SW480 (cell line): ENCODE results near the gene RCSD1.
A peak's percentile ranks its signal among the peaks of the same experiment; 100 is the strongest.

Experiments used
- DNase-seq: peaks from one replicate; pipeline ENCODE4 v3.0.0-alpha.2; 2016; ENCODE audit warnings: low spot score

RCSD1 gene

DNA sequence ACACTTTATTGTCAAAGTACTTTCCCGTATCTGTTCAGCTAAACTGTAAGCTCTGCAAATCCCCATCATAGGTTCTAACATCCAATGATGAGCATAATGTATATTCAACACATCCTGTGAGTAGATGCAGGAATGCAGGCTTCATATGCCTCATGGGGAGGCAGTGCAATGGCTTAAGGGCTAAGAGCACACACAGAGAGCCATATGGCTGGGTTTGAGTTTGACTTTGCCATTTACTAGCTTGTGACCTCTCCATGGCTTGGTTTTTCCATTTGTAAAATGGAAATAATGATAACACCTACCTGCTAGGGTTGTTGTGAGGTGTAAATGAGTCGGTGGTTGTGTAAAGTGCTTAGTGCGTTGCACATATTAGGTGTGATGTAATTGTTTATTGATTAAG, 13.4 kb downstream of the RCSD1 start:
- DNase-seq = no peak

DNA sequence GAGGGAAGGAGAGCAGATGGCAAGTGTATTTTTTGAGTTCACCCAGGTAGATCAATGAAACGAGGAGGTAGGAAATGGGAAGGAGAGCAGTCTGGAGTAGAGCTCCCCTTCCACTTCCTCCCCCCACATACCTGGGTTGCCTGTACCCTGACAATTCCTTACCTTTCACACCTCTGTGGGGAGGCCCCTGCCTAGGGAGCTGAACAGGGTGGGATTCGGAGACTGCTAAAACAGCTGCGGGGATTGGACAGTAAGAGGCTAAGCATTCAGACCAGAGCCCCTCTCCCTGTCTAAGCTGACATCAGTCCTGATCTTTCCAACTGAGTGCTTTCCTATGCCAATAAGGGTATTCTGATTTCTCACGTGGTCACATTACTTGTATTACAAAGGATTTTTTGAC, 14.5 kb downstream of the RCSD1 start:
- no peak for DNase-seq

- DNase-seq = no peak
Observed at GRCh38 chr1:167645140-167645541, 15.1 kb downstream of the RCSD1 start.

GRCh38 chr1:167645625-167646414, 15.8 kb downstream of the RCSD1 start:
- no peak for DNase-seq

GRCh38 chr1:167648252-167648849, 18.3 kb downstream of the RCSD1 start:
- DNase-seq = no peak

DNA sequence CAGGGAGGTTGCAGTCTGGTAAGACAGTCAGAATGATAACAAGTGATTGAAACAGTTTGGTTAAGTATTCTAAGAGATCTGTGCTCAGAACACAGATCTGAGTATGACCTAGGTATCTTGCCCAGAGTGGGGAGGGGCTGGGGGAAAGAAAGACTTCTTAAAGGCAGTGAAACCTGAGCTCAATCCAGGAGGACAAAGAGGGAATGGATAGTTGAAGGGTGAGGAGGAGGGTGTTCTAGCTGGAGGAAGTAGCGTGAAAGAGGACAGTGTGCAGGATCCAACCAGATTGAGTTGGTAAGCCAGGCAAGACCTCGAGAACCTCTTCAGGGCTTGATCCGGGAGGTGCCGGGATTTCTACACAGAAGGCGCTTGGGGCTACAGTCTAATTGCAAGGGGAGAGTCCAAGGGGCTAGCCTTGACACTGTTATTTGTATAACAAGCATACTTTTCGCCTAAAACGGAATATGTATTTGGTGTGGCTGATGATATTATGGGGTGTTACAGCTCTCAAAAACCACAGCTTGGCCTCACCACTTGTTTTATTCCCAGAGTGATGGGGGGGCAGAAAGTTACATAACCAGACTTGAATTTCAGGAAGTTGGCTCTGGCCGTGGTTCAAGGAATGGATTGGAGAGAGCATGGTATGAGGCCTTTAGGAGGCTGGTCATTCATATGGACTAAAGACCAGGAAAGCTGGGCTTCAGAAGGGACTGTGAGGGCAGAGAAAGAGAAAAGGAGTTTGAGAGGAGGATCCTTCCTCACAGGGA, 19.1 kb downstream of the RCSD1 start:
- no peak for DNase-seq

DNA sequence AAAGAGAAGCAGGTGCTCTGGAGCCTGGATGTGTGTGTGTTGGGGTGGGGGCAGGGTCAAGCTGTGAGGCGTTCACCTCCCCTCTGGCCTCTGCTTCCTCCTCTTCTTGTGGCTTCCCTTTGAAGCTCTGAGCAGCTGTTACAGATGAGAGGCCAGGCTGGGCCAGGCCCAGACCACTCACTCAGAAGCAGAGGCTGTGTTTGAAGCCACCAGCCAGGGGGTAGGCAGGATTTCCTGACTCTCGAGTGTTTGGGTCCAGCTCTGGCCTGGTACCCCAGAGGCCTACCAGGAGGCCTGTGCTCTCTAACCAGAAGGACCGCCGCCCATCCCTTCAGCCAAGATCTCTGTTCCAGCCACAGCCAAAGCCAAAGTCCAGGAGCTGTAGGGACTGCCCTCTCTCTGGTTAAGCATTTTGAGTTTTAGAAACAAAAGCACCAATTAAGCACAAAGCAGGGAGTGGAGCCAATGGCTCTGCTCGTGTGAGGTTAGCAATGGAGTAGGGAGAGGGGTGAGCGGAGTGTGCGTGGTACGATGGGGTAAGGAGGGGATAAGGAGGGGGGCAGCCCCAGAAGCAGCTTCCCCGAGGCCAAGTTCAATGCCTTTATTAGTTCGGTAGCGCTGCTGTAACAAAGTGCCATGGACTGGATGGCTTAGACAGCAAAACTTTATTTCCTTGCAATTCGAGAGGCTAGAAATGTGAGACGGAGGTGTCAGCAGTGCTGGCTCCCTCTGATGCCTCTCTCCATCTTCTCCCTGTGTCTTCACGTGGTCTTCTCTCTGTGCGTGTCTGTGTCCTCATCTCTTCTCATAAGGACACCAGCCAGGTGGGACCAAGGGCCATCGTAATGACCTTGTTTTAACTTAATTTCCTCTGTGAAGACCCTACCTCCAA, 20.5 kb downstream of the RCSD1 start:
- DNase-seq = peak; percentile 79

- DNase-seq = peak; percentile 56
Observed at GRCh38 chr1:167651161-167651693, 21.2 kb downstream of the RCSD1 start.

DNA sequence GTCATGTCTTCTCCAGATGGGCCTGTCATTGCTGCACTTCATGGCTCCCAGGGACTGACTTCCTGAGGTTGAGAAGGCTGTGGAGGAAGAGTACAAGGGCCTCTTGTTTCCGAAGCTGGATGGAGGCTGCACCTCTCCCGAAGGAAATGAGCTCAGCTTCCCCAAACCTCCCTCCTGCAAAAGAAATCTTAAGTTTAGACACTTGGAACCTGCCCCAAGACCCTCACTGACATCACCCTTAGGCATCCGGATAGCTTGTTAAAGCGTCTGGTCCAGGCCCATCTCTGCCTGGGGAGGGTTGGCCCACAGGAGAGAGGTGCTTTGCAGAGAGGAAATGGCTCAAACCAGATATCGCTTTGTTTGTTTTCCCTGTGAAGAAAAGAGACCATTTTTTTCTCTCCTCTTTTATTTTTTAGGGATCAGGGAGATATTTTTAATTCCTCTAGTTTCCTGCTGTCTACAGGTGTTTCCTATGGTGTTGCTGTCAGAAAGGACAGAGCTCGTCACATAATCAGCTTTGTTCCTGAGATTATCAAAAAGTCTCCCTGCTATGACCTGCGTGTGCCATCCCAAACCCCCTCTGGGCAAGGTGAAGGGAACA, 25.0 kb downstream of the RCSD1 start:
- no peak for DNase-seq

GRCh38 chr1:167656657-167657056, 26.6 kb downstream of the RCSD1 start:
- DNase-seq = no peak

GRCh38 chr1:167658574-167659328, 28.7 kb downstream of the RCSD1 start:
- DNase-seq = no peak

DNA sequence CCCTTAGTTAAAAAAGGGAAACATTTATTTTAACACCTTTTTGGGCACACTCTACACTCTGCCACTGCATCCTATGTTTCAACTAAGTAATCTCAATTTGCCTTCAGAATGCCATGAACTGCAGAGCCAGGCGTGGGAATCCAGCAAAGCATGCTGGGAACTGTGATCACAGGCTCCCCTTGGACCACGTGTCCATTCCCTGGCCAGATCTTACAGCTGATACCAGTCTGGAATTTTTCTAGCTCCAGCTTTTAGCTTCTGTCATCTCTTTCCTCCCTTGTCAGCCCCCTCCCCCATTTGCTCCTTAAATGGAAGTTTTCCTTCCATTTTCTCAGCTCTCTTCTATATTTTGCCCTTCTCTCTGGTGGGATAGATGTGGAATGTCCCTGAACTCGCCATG, 29.4 kb downstream of the RCSD1 start:
- no peak for DNase-seq

DNA sequence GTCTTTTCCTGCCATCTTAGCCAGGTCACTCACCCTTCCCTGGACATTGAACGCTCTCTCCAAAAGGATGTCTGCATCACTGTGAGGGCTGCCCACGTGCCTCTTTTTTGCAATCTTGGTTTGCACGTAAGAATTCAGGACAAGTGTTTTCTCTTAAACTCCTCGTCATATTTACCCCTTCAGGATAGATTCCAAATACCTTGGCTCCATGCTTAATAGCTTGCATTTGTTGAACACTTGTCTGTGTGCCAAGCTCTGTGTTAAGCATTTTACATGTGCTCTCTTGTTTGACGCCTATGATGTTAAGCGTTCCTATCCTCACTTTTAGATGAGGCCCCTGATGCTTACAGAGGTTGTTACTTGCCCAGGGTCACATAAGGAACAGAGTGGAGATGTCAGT, 29.8 kb downstream of the RCSD1 start:
- no peak for DNase-seq

DNA sequence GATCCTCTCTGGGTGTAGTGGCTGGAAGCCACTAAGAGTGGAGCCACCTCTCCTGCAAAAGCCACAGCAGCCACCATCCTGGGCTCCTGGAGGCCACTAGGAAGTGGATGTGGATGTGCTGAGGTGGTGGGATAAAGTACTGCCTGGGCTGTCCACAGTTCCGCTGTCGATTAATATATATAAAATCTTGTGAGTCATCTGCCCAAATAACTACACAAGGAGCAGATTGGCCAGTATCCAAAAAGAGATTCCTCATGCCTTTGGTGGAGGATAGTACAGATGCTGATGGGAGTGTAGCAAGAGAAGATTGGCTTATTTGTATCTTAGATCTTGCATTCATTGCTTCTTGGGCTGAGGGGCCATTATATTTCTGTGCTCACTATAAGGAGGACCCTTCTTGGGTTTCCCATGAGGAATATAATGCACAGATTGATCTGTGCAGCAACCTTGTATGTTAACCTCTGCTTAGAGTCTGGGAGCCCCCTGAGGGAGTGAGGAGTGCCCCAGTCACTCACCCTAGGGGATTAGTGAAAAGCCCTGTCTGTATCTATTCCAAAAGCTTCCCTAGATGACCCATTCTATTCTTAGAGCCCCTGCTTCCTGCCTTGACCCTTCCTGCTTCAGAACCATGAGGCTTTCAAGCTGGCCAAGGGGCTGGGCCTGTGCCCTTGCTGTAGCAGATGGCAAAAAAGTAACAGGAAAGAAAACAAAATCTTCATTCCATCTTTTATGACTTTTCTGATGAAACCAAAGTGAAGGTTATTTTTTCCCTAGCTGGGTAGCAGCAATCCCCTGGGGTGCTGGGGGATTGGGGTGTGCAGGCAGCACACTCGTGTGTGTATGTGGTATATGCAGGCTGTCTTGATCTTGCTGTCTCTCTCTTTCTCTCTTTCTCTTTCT, 31.7 kb downstream of the RCSD1 start:
- peak; percentile 47 for DNase-seq

- peak; percentile 28 for DNase-seq
Observed at GRCh38 chr1:167663002-167663772, 33.2 kb downstream of the RCSD1 start.

DNA sequence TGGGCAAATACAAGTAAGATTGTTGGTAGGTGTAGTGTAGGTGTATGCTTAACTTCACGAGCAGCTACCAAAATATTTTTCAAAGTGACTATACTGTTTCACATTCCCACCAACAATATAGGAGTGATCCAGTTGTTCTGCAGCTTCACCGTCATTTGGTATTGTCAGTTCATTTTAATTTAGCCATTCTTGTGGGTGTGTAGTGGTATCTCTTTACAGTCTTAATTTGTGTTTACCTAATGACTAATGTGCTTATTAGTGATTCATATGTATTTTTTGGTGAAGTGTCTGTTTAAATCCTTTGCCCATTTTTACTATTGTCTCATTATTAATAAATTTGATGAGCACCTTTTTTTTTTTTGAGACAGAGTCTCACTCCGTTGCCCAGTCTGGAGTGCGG, 35.4 kb downstream of the RCSD1 start:
- no peak for DNase-seq

DNA sequence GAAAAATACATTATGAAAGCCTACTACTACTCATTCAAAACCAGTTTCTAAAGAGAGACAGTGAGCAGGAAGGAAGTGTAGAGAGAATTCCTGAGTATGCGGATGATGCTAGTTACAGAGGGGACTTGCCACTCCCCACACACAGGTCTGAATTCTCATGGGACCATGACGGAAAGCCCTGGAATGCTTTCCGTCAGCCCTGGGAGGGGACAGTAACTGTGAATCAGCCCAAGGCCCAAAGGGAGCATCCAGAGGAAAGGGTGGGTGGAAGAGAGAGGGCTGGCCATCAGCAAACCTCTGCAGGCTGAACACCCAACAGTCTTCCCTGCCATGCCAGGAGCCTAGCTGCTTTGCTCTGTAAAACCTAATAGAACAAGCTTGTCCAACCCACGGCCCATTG, 36.4 kb downstream of the RCSD1 start:
- DNase-seq = peak; percentile 16

- no peak for DNase-seq
Observed at GRCh38 chr1:167667536-167667935, 37.5 kb downstream of the RCSD1 start.

DNA sequence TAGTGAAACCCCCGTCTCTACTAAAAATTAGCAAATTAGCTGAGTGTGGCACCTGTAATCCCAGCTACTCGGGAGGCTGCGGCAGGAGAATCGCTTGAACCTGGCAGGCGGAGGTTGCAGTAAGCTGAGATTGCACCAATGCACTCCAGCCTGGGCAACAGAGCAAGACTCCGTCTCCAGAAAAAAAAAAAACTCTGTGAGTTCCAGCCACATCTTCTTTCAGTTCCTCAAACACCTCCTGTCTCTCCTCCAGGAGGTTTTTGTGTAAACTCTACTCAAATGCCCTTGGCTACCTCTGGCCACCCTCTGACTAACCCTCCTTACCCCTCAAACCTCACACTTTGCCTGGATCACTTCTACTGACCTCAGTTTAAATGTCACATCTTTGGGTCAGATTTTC, 38.1 kb downstream of the RCSD1 start:
- DNase-seq = no peak
